Measurements from ENCODE around the gene TMEM39A.

The TMEM39A gene

DNA sequence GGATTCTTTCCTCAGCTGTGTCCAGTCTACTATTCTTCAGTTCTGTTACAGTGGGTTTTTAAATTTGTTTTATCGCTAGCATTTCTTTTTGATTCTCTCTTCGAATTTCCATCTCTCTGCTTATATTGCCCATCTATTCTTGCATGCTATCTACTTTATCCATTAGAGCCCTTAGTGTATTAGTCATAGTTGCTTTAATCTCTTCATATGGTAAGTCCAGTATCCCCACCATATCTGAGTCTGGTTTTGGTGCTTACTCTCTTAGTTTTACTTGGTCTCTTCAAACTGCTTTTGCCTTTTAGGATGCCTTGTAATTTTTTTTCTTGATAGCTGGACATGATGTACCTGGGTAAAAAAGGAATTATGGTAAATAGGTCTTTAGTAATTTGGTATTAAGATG, 44.0 kb upstream of the TMEM39A start:
- Histone ChIP-seq H3K27me3 (ENCODE audit: insufficient read depth, poor library complexity, severe bottlenecking) (no peaks in the 10 kb centered on the region), H3K27ac (replicated peaks) (no peak overlapping the region), H3K4me3 (replicated peaks; ENCODE audit: insufficient read depth, low read length) (no peak overlapping the region)
- TF ChIP-seq, protein P1, sequence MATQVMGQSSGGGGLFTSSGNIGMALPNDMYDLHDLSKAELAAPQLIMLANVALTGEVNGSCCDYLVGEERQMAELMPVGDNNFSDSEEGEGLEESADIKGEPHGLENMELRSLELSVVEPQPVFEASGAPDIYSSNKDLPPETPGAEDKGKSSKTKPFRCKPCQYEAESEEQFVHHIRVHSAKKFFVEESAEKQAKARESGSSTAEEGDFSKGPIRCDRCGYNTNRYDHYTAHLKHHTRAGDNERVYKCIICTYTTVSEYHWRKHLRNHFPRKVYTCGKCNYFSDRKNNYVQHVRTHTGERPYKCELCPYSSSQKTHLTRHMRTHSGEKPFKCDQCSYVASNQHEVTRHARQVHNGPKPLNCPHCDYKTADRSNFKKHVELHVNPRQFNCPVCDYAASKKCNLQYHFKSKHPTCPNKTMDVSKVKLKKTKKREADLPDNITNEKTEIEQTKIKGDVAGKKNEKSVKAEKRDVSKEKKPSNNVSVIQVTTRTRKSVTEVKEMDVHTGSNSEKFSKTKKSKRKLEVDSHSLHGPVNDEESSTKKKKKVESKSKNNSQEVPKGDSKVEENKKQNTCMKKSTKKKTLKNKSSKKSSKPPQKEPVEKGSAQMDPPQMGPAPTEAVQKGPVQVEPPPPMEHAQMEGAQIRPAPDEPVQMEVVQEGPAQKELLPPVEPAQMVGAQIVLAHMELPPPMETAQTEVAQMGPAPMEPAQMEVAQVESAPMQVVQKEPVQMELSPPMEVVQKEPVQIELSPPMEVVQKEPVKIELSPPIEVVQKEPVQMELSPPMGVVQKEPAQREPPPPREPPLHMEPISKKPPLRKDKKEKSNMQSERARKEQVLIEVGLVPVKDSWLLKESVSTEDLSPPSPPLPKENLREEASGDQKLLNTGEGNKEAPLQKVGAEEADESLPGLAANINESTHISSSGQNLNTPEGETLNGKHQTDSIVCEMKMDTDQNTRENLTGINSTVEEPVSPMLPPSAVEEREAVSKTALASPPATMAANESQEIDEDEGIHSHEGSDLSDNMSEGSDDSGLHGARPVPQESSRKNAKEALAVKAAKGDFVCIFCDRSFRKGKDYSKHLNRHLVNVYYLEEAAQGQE (IDR thresholded peaks at IDR 0.05; ENCODE audit: insufficient replicate concordance, low read depth), result no peak
- TF ChIP-seq, protein P2, sequence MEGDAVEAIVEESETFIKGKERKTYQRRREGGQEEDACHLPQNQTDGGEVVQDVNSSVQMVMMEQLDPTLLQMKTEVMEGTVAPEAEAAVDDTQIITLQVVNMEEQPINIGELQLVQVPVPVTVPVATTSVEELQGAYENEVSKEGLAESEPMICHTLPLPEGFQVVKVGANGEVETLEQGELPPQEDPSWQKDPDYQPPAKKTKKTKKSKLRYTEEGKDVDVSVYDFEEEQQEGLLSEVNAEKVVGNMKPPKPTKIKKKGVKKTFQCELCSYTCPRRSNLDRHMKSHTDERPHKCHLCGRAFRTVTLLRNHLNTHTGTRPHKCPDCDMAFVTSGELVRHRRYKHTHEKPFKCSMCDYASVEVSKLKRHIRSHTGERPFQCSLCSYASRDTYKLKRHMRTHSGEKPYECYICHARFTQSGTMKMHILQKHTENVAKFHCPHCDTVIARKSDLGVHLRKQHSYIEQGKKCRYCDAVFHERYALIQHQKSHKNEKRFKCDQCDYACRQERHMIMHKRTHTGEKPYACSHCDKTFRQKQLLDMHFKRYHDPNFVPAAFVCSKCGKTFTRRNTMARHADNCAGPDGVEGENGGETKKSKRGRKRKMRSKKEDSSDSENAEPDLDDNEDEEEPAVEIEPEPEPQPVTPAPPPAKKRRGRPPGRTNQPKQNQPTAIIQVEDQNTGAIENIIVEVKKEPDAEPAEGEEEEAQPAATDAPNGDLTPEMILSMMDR (IDR thresholded peaks at IDR 0.05; ENCODE audit: insufficient read depth, low read length), result no peak
- no peak for TF ChIP-seq GABPA (IDR thresholded peaks at IDR 0.05; ENCODE audit: low read depth)
- no peak for TF ChIP-seq POLR2AphosphoS5 (IDR thresholded peaks at IDR 0.05; ENCODE audit: low read depth)
- TF ChIP-seq SPI1 (IDR thresholded peaks at IDR 0.05; ENCODE audit: borderline replicate concordance, low read depth), result no peak
- no peak for DNase-seq (ENCODE audit: low read depth in 1 of 2, low spot score in 1 of 2)

DNA sequence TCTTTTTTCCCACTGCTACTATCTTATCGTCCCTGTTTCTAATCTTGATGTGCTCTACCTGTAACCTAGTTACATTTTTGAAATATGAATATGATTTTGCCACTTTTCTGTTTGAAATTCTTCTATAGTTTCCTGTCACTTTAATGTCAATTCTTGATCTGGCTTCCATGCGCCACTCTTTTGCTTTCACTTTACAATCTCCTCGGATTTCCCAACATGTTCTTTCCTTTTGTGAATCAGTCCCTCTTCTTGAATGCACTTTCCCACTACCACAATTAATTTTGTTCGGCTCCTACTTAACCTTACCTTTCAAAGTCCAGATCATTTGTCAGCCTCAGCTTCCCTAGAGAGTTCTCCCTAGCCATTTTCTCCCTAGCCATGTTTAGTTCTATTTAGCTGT, 43.2 kb upstream of the TMEM39A start:
- Histone ChIP-seq H3K27ac (replicated peaks) (no peak overlapping the region), H3K4me3 (replicated peaks; ENCODE audit: insufficient read depth, low read length) (no peak overlapping the region), H3K27me3 (ENCODE audit: insufficient read depth, poor library complexity, severe bottlenecking) (no peaks in the 10 kb centered on the region)
- no peak for TF ChIP-seq GABPA (IDR thresholded peaks at IDR 0.05; ENCODE audit: low read depth)
- TF ChIP-seq, protein P2 (IDR thresholded peaks at IDR 0.05; ENCODE audit: insufficient read depth, low read length), result no peak
- no peak for TF ChIP-seq POLR2AphosphoS5 (IDR thresholded peaks at IDR 0.05; ENCODE audit: low read depth)
- no peak for TF ChIP-seq SPI1 (IDR thresholded peaks at IDR 0.05; ENCODE audit: borderline replicate concordance, low read depth)
- TF ChIP-seq, protein P1 (IDR thresholded peaks at IDR 0.05; ENCODE audit: insufficient replicate concordance, low read depth), result no peak
- no peak for DNase-seq (ENCODE audit: low read depth in 1 of 2, low spot score in 1 of 2)

DNA sequence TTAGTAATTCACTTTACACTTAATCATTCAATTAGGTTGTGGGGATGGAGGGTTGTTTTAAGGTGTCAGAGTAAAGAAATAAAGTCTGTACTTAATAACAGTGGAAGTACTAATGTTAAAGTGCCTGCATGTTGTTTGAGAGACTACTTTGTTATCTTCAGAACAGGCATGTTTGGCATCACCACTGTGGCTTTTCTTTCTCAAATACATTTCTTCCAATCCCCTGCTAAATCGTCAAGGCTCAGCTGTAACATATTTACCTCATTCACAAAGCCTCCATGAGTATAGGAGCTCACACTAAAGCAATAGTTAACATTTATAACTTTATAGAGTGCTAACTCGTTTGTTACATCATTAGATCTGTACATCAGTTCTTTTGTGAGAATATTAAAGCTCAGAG, 37.5 kb upstream of the TMEM39A start:
- no peaks in the 10 kb centered on the region for H3K27me3 ChIP-seq (ENCODE audit: insufficient read depth, poor library complexity, severe bottlenecking)
- TF ChIP-seq GABPA (IDR thresholded peaks at IDR 0.05; ENCODE audit: low read depth) (no peak), SPI1 (IDR thresholded peaks at IDR 0.05; ENCODE audit: borderline replicate concordance, low read depth) (no peak), POLR2AphosphoS5 (IDR thresholded peaks at IDR 0.05; ENCODE audit: low read depth) (no peak)
- TF ChIP-seq, protein P2 (IDR thresholded peaks at IDR 0.05; ENCODE audit: insufficient read depth, low read length), result no peak
- TF ChIP-seq, protein P1 (IDR thresholded peaks at IDR 0.05; ENCODE audit: insufficient replicate concordance, low read depth), result no peak
- H3K4me3 ChIP-seq (replicated peaks; ENCODE audit: insufficient read depth, low read length), result no peak overlapping the region
- no peak for DNase-seq (ENCODE audit: low read depth in 1 of 2, low spot score in 1 of 2)
- no peak overlapping the region for H3K27ac ChIP-seq (replicated peaks)
